HUES48 (cell line): ENCODE results near the gene FAM229B.

ENCODE experiments used
- H3K27ac ChIP-seq: one replicate; pipeline ENCODE4 v1.7.0; 2013; ENCODE audit warnings: low read depth, low read length, inconsistent platforms
- H3K27me3 ChIP-seq: 2 replicates; pipeline ENCODE4 v1.6.1; 2013; ENCODE audit warnings: mild to moderate bottlenecking, low read length; ENCODE audit not compliant: control insufficient read depth, insufficient read depth
- H3K36me3 ChIP-seq: 2 replicates; pipeline ENCODE4 v1.6.1; 2013; ENCODE audit warnings: low read length; ENCODE audit not compliant: control insufficient read depth, insufficient read depth
- H3K4me1 ChIP-seq: 2 replicates; pipeline ENCODE4 v1.6.1; 2013; ENCODE audit warnings: mild to moderate bottlenecking, low read length; ENCODE audit not compliant: control insufficient read depth, insufficient read depth
- H3K4me3 ChIP-seq: 2 replicates; pipeline ENCODE4 v1.5.1; 2013; ENCODE audit warnings: mild to moderate bottlenecking, low read depth, low read length
- H3K9ac ChIP-seq: 2 replicates; pipeline ENCODE4 v1.6.1; 2013; ENCODE audit warnings: mild to moderate bottlenecking, low read depth, low read length, moderate library complexity
- H3K9me3 ChIP-seq: 2 replicates; pipeline ENCODE4 v1.6.1; 2013; ENCODE audit warnings: low read length; ENCODE audit not compliant: control insufficient read depth, insufficient read depth

FAM229B gene

GRCh38 chr6:112087136-112087911 is at the start of gene FAM229B, which contains the start of gene TUBE1:
Gene FAM229B, plus strand, starts transcription at chr6:112087591. Its CDS starts 11,693 bp downstream, at chr6:112099284.
Gene TUBE1, minus strand, starts transcription at chr6:112087482. Its CDS starts 48 bp downstream, at chr6:112087434.
- peak within 1 kb of the TSS; percentile 82 for H3K27ac ChIP-seq
- no peaks in the 10 kb centered on the region for H3K27me3 ChIP-seq
- peaks cover 9% of the 10 kb centered on the region; the same call in 1 of the 2 replicates for H3K4me1 ChIP-seq
- H3K36me3 ChIP-seq, result peaks cover 20% of the 10 kb centered on the region
- H3K9me3 ChIP-seq, result no peaks in the 10 kb centered on the region
- peak within 1 kb of the TSS; percentile 89 for H3K4me3 ChIP-seq
- peak within 1 kb of the TSS; percentile 79 for H3K9ac ChIP-seq

GRCh38 chr6:112037783-112038216 is 49.6 kb upstream of the FAM229B start:
- no peak overlapping the region for H3K27ac ChIP-seq
- no peaks in the 10 kb centered on the region for H3K36me3 ChIP-seq
- H3K27me3 ChIP-seq, result no peaks in the 10 kb centered on the region
- H3K9me3 ChIP-seq, result no peaks in the 10 kb centered on the region
- H3K4me3 ChIP-seq, result no peak overlapping the region
- peaks cover 17% of the 10 kb centered on the region; the same call in 1 of the 2 replicates for H3K4me1 ChIP-seq
- no peak overlapping the region for H3K9ac ChIP-seq

GRCh38 chr6:112038268-112038667 is 49.1 kb upstream of the FAM229B start:
- Histone ChIP-seq H3K27ac (no peak overlapping the region), H3K9ac (no peak overlapping the region), H3K4me3 (no peak overlapping the region)

GRCh38 chr6:112038756-112039430 is 48.5 kb upstream of the FAM229B start:
- H3K4me1 ChIP-seq, result peaks cover 15% of the 10 kb centered on the region; the same call in 1 of the 2 replicates
- no peaks in the 10 kb centered on the region for H3K27me3 ChIP-seq
- H3K36me3 ChIP-seq, result no peaks in the 10 kb centered on the region
- no peaks in the 10 kb centered on the region for H3K9me3 ChIP-seq
- no peak overlapping the region for H3K27ac ChIP-seq
- H3K9ac ChIP-seq, result no peak overlapping the region
- no peak overlapping the region for H3K4me3 ChIP-seq

More at GRCh38 chr6:112038268-112038667, 49.1 kb upstream of the FAM229B start:
- H3K36me3 ChIP-seq, result no peaks in the 10 kb centered on the region
- no peaks in the 10 kb centered on the region for H3K9me3 ChIP-seq
- H3K27me3 ChIP-seq, result no peaks in the 10 kb centered on the region
- H3K4me1 ChIP-seq, result peaks cover 18% of the 10 kb centered on the region; the same call in 1 of the 2 replicates

- Histone ChIP-seq H3K4me1 (peaks cover 11% of the 10 kb centered on the region; the same call in 1 of the 2 replicates), H3K27ac (no peak overlapping the region), H3K4me3 (no peak overlapping the region), H3K9me3 (no peaks in the 10 kb centered on the region), H3K9ac (no peak overlapping the region), H3K36me3 (no peaks in the 10 kb centered on the region), H3K27me3 (no peaks in the 10 kb centered on the region)
Measured at GRCh38 chr6:112039431-112039770, 48.0 kb upstream of the FAM229B start.

- Histone ChIP-seq H3K9me3 (no peaks in the 10 kb centered on the region), H3K4me1 (peaks cover 11% of the 10 kb centered on the region; the same call in 1 of the 2 replicates), H3K36me3 (no peaks in the 10 kb centered on the region), H3K27me3 (no peaks in the 10 kb centered on the region), H3K27ac (peak overlapping the region; percentile 7), H3K4me3 (no peak overlapping the region), H3K9ac (no peak overlapping the region)
Measured at GRCh38 chr6:112040956-112041355, 46.4 kb upstream of the FAM229B start.

GRCh38 chr6:112041535-112041934 is 45.9 kb upstream of the FAM229B start:
- Histone ChIP-seq H3K4me1 (peaks cover 11% of the 10 kb centered on the region; the same call in 1 of the 2 replicates), H3K4me3 (no peak overlapping the region), H3K9ac (no peak overlapping the region), H3K27me3 (no peaks in the 10 kb centered on the region), H3K27ac (peak overlapping the region; percentile 7), H3K36me3 (no peaks in the 10 kb centered on the region), H3K9me3 (peaks cover 1% of the 10 kb centered on the region; the same call in 1 of the 2 replicates)

- no peaks in the 10 kb centered on the region for H3K27me3 ChIP-seq
- peak overlapping the region; percentile 95 for H3K4me3 ChIP-seq
- H3K9me3 ChIP-seq, result peaks cover 5% of the 10 kb centered on the region; the same call in 1 of the 2 replicates
- peak overlapping the region; percentile 79 for H3K9ac ChIP-seq
- H3K36me3 ChIP-seq, result no peaks in the 10 kb centered on the region
- peaks cover 7% of the 10 kb centered on the region; the same call in 1 of the 2 replicates for H3K4me1 ChIP-seq
- peak overlapping the region; percentile 92 for H3K27ac ChIP-seq
Measured at GRCh38 chr6:112043032-112044007, 44.1 kb upstream of the FAM229B start.

GRCh38 chr6:112044196-112044595 is 43.2 kb upstream of the FAM229B start:
- Histone ChIP-seq H3K9ac (no peak overlapping the region), H3K4me3 (no peak overlapping the region), H3K9me3 (peaks cover 5% of the 10 kb centered on the region; the same call in 1 of the 2 replicates), H3K4me1 (peaks cover 7% of the 10 kb centered on the region; the same call in 1 of the 2 replicates), H3K27ac (no peak overlapping the region), H3K27me3 (no peaks in the 10 kb centered on the region), H3K36me3 (no peaks in the 10 kb centered on the region)

- Histone ChIP-seq H3K4me3 (no peak overlapping the region), H3K27me3 (no peaks in the 10 kb centered on the region), H3K27ac (no peak overlapping the region), H3K9ac (no peak overlapping the region), H3K4me1 (peaks cover 7% of the 10 kb centered on the region; the same call in 1 of the 2 replicates), H3K9me3 (peaks cover 5% of the 10 kb centered on the region; the same call in 1 of the 2 replicates), H3K36me3 (no peaks in the 10 kb centered on the region)
Measured at GRCh38 chr6:112044856-112045255, 42.5 kb upstream of the FAM229B start.
